Type B pancreatic cell (in vitro differentiated cells): Measurements from ENCODE around the gene LSM2. TPM values are rescaled to one million over a fixed set of nuclear protein-coding genes. Genes with fewer than 3 reads are reported as not detected.
"Not testable (repeated sequence)": the region's sequence is repeated elsewhere in the genome, so short reads cannot be mapped to it uniquely, and the experiment has no call there.

Source experiments
- DNase-seq: peaks from one replicate; pipeline ENCODE4 v3.0.0; 2021; ENCODE audit warnings: mixed read lengths; ENCODE audit not compliant: unreplicated experiment; ENCODE audit errors: extremely low spot score
- H3K27ac Mint-ChIP-seq: 2 replicates; pipeline ENCODE4 v1.8.0; 2021; ENCODE audit warnings: mild to moderate bottlenecking, mixed read lengths
- H3K27me3 Mint-ChIP-seq: 2 replicates; pipeline ENCODE4 v1.8.0; 2021; ENCODE audit warnings: mixed read lengths
- H3K36me3 Mint-ChIP-seq: 2 replicates; pipeline ENCODE4 v1.8.0; 2021; ENCODE audit warnings: mixed read lengths
- H3K4me1 Mint-ChIP-seq: one replicate; pipeline ENCODE4 v1.8.0; 2021; ENCODE audit warnings: mixed read lengths; ENCODE audit not compliant: unreplicated experiment
- H3K4me3 Mint-ChIP-seq: 2 replicates; pipeline ENCODE4 v1.8.0; 2021; ENCODE audit warnings: mild to moderate bottlenecking, mixed read lengths
- H3K9me3 Mint-ChIP-seq: 2 replicates; pipeline ENCODE4 v1.8.0; 2021; ENCODE audit warnings: mixed read lengths
- CTCF ChIP-seq: fragments of 200-600 bp; sonication (generic); conservative IDR thresholded peaks from 2 replicates; pipeline ENCODE4 v1.5.0; 2021; ENCODE audit warnings: antibody characterized with exemption, mild to moderate bottlenecking
- total RNA-seq: library from RNA; stranded (reverse); gene quantifications from 2 replicates; pipeline ENCODE4 v1.2.1, GENCODE V29; 2021; ENCODE audit warnings: low replicate concordance

The LSM2 gene
- total RNA-seq, 1 donor from 2014 or later = 74.5 TPM

DNA sequence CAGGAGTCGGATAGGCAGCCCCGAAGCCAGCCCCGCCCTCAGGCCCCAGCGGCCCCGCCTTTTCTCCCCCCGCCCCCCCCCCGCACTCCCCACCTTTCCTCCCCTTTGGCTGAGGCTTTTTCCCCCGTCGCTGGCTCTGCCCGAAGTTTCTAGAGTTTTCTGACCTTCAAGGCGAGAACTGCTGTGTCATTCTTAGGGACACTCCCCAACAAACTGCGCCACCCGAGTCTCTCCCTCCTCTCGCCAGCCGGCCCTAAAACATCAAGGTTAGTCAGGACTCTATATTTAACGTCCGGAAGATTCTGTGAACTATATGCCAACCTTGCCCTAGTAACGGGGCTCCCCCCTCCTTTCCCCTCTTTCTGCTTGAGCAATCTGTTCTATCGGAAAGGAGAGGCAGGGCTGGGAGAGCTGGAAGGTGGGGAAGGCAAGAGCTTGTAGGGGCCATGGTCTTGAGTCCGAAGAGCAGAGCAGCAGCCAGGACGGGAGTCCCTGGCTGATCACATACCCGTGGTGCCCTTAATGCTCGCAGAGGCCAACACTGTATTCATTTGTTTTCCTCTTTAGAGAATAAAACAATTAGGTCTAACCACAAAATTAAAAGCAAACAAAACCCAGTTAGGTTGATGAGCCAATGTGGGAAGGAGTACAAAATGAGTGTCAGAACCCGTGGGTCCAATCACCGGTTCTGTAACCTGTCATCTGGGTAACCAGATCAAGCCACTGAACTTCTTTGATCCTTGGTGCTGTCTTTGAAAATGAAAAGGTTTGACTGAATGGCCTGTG lies 15.5 kb upstream of the LSM2 start:
- peaks cover 4% of the 10 kb centered on the region for H3K36me3 Mint-ChIP-seq
- no peak for DNase-seq
- H3K4me1 Mint-ChIP-seq = peaks cover 47% of the 10 kb centered on the region
- no peaks in the 10 kb centered on the region for H3K27me3 Mint-ChIP-seq
- H3K9me3 Mint-ChIP-seq = no peaks in the 10 kb centered on the region
- peak overlapping the region; percentile 93 for H3K4me3 Mint-ChIP-seq
- peak overlapping the region; percentile 98 for H3K27ac Mint-ChIP-seq
- no peak for TF ChIP-seq CTCF

DNA sequence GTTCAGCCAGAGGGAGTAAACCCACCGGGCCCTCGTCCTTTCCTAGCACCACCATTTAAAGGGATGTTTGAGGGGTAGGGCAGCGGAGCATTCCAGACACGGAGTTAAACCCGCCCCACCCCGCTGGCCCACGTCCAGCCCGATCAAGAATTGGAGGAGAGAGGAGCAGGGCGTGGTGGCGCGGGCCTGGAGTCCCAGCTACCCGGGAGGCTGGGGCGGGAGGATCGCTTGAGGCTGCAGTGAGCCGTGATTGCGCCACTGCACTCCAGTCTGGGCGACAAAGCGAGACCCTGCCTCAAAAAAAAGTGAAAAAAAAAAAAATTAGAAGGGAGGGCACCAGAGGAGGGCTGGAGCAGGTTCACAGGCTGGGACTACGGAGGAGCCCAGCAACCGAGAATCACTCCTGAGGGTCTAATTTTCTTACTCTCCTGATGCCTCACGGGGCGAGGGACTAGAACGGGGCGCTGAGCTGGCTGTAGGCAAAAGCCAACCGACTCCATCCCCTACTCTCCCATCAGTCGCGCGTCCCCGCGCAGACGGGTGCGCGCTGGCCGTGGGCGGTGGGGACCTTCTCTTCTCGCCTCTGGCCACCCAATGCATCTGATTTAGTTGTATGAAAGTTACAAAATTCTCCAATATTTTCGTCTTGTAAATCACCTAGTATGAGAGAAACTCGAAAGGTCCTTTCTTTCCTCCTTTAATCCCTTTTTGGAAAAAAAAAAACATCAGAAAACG lies 14.7 kb upstream of the LSM2 start:
- Mint-ChIP-seq H3K4me1 (peaks cover 40% of the 10 kb centered on the region), H3K36me3 (peaks cover 4% of the 10 kb centered on the region), H3K9me3 (no peaks in the 10 kb centered on the region), H3K27ac (peak overlapping the region; percentile 98), H3K4me3 (peak overlapping the region; percentile 93), H3K27me3 (no peaks in the 10 kb centered on the region)
- TF ChIP-seq CTCF = no peak
- DNase-seq = no peak

- not testable (repeated sequence) for H3K9me3 Mint-ChIP-seq, H3K36me3 Mint-ChIP-seq, DNase-seq, H3K27me3 Mint-ChIP-seq
- peak overlapping the region; percentile 93 for H3K4me3 Mint-ChIP-seq
- H3K27ac Mint-ChIP-seq = peak overlapping the region; percentile 98
- H3K4me1 Mint-ChIP-seq = peaks cover 35% of the 10 kb centered on the region
Measured at GRCh38 chr6:31820399-31820798, 13.6 kb upstream of the LSM2 start.

GRCh38 chr6:31819871-31820299 lies 13.1 kb upstream of the LSM2 start:
- H3K27ac Mint-ChIP-seq = peak overlapping the region; percentile 64
- H3K4me1 Mint-ChIP-seq = peaks cover 30% of the 10 kb centered on the region
- no peak for TF ChIP-seq CTCF
- H3K36me3 Mint-ChIP-seq = peaks cover 4% of the 10 kb centered on the region
- no peaks in the 10 kb centered on the region for H3K27me3 Mint-ChIP-seq
- no peaks in the 10 kb centered on the region for H3K9me3 Mint-ChIP-seq
- H3K4me3 Mint-ChIP-seq = peak overlapping the region; percentile 65
- no peak for DNase-seq

DNA sequence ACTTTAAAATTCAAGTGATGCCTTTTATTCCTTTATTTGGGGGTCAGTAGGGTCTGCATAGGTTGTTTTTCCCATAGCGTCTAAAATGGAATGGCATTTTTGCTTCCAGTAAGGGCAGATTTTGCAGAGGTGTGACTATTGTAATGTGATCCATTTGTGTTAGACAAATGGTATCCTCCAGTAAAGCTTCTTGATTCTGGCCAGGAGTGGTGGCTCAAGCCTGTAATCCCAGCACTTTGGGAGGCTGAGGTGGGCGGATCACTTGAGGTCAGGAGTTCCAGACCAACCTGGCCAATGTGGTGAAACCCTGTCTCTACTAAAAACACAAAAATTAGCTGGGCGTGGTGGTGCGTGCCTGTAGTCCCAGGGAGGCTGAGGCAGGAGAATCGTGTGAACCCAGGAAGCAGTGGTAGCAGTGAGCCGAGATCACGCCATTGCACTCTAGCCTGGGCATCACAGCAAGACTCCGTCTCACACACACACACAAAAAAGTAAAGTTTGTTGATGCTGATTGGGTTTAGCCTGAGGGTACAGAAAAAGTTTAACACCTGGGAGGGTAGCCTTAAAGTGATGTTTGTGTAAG lies 11.3 kb upstream of the LSM2 start:
- not testable (repeated sequence) for DNase-seq, H3K36me3 Mint-ChIP-seq, H3K9me3 Mint-ChIP-seq, H3K27me3 Mint-ChIP-seq
- Mint-ChIP-seq H3K27ac (peak overlapping the region; percentile 9), H3K4me3 (peak overlapping the region; percentile 52), H3K4me1 (peaks cover 22% of the 10 kb centered on the region)

DNA sequence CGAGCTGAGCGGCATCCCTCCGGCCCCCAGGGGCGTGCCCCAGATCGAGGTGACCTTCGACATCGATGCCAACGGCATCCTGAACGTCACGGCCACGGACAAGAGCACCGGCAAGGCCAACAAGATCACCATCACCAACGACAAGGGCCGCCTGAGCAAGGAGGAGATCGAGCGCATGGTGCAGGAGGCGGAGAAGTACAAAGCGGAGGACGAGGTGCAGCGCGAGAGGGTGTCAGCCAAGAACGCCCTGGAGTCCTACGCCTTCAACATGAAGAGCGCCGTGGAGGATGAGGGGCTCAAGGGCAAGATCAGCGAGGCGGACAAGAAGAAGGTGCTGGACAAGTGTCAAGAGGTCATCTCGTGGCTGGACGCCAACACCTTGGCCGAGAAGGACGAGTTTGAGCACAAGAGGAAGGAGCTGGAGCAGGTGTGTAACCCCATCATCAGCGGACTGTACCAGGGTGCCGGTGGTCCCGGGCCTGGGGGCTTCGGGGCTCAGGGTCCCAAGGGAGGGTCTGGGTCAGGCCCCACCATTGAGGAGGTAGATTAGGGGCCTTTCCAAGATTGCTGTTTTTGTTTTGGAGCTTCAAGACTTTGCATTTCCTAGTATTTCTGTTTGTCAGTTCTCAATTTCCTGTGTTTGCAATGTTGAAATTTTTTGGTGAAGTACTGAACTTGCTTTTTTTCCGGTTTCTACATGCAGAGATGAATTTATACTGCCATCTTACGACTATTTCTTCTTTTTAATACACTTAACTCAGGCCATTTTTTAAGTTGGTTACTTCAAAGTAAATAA lies 10.6 kb upstream of the LSM2 start:
- H3K36me3 Mint-ChIP-seq, DNase-seq, H3K27me3 Mint-ChIP-seq, H3K9me3 Mint-ChIP-seq: not testable (repeated sequence)
- H3K27ac Mint-ChIP-seq = peak overlapping the region; percentile 9
- peak overlapping the region; percentile 52 for H3K4me3 Mint-ChIP-seq
- peaks cover 15% of the 10 kb centered on the region for H3K4me1 Mint-ChIP-seq
